Fibroblast of villous mesenchyme (primary cell): ENCODE measurements around the gene STK10. TPM values are rescaled to one million over a fixed set of nuclear protein-coding genes. Genes with fewer than 3 reads are reported as not detected.
A peak's percentile ranks its signal among the peaks of the same experiment; 100 is the strongest.

Experiments
- DNase-seq: peaks from one replicate; pipeline ENCODE4 v3.0.0-alpha.2; 2010; ENCODE audit warnings: low read depth
- H3K4me3 ChIP-seq: 2 replicates; pipeline ENCODE4 v1.5.1; 2011; ENCODE audit warnings: low read depth, mild to moderate bottlenecking, low read length
- CTCF ChIP-seq: IDR thresholded peaks from 2 replicates; pipeline ENCODE4 v1.5.1; 2012; ENCODE audit warnings: low read depth, mild to moderate bottlenecking, low read length; ENCODE audit not compliant: insufficient read depth
- total RNA-seq: library from RNA; depleted of rRNA; stranded (reverse); fragments of >200 nt; gene quantifications from 2 replicates; pipeline ENCODE4 v1.2.3, GENCODE V29; 2012

STK10 gene
- 24.2 and 32.4 TPM in 2 replicates for total RNA-seq

- peak; percentile 92 for DNase-seq
Observed at GRCh38 chr5:172188033-172188892, at the start of gene STK10. Gene STK10, minus strand, starts transcription at chr5:172188224. Its CDS starts 182 bp downstream, at chr5:172188042.

GRCh38 chr5:172235827-172236736 lies 48.1 kb upstream of the STK10 start:
- TF ChIP-seq CTCF, result no peak
- DNase-seq, result no peak
- H3K4me3 ChIP-seq, result no peak overlapping the region

More at GRCh38 chr5:172188033-172188892, at the start of gene STK10:
- TF ChIP-seq CTCF, result peak; percentile 89
- peak within 1 kb of the TSS; percentile 85 for H3K4me3 ChIP-seq

GRCh38 chr5:172235132-172235780 lies 47.2 kb upstream of the STK10 start:
- no peak for TF ChIP-seq CTCF
- DNase-seq, result peak; percentile 15
- H3K4me3 ChIP-seq, result no peak overlapping the region

GRCh38 chr5:172234031-172234430 lies 46.0 kb upstream of the STK10 start:
- no peak for TF ChIP-seq CTCF
- H3K4me3 ChIP-seq, result no peak overlapping the region
- DNase-seq, result no peak

- no peak for DNase-seq
- no peak overlapping the region for H3K4me3 ChIP-seq
- no peak for TF ChIP-seq CTCF
Observed at GRCh38 chr5:172229904-172230303, 41.9 kb upstream of the STK10 start.

- DNase-seq, result no peak
- no peak for TF ChIP-seq CTCF
- no peak overlapping the region for H3K4me3 ChIP-seq
Observed at GRCh38 chr5:172224996-172225395, 37.0 kb upstream of the STK10 start.
